ENCODE data around the gene TM4SF4. TPM values are rescaled to one million over a fixed set of nuclear protein-coding genes. Genes with fewer than 3 reads are reported as not detected.

Gene TM4SF4
- total and polyA plus RNA-seq, 2 of the 8 experiments (the other 6 are each of a cell fraction or from before 2014, with no cell fraction given), result not detected

GRCh38 chr3:149481491-149481890 is 7.0 kb downstream of the TM4SF4 start:
- H4K91ac ChIP-seq (replicated peaks; ENCODE audit: insufficient read length, low read length), result no peak overlapping the region
- no peak overlapping the region for H2BK5ac ChIP-seq (ENCODE audit: low read depth, low read length)
- no peak overlapping the region for H2AK5ac ChIP-seq (ENCODE audit: low read depth, low read length)
- H4K20me1 ChIP-seq (replicated peaks in 1 of 2; ENCODE audit: control insufficient read depth in 1 of 2, insufficient read depth in 2 of 2, low read length in 2 of 2), result no peaks in the 10 kb centered on the region
- no peaks in the 10 kb centered on the region for H3K27me3 ChIP-seq (replicated peaks in 1 of 4; ENCODE audit: control insufficient read depth in 3 of 4, extremely low read depth in 1 of 4, insufficient read depth in 3 of 4, low read length in 3 of 4)
- H3K9me3 ChIP-seq (ENCODE audit: insufficient read depth in 2 of 2, low read depth in 1 of 2, low read length in 1 of 2), result no peaks in the 10 kb centered on the region
- no peak overlapping the region for H3K27ac ChIP-seq (ENCODE audit: low read depth, low read length)
- no peaks in the 10 kb centered on the region for H3K23me2 ChIP-seq (ENCODE audit: low read depth, low read length)
- CTCF ChIA-PET (ENCODE audit: partially characterized antibody), result interaction anchor here (0.8 to 4.4 kb wide), 8 partner anchors 14 to 529 kb away, joined by 3 to 53 read pairs (median 8); no protein-coding TSS in a partner anchor
- H4K5ac ChIP-seq (ENCODE audit: insufficient read length, low read depth, low read length), result no peak overlapping the region
- no peak for DNase-seq (ENCODE audit: low read depth in 1 of 2, low spot score in 2 of 2)
- no peak overlapping the region for H2BK15ac ChIP-seq (ENCODE audit: low read length)
- 100% methylated on average over 2 of the region's 2 CpGs; no CpG with 5 or more reads in 1 of the 2 experiments for WGBS, 2 experiments (ENCODE audit: extremely low coverage in 1 of 2, insufficient coverage in 1 of 2, insufficient read length in 1 of 2, insufficient replicate concordance in 2 of 2, low coverage in 1 of 2, low lambda C conversion rate in 2 of 2, missing lambda C conversion rate in 1 of 2)
- no peaks in the 10 kb centered on the region for H3K79me2 ChIP-seq (ENCODE audit: control insufficient read depth in 1 of 2, insufficient read depth in 2 of 2, low read length in 2 of 2)
- H3K14ac ChIP-seq (ENCODE audit: insufficient read length), result no peak overlapping the region
- no peaks in the 10 kb centered on the region for H3K4me1 ChIP-seq (replicated peaks in 1 of 4; ENCODE audit: control insufficient read depth in 3 of 4, insufficient read depth in 4 of 4, low read length in 3 of 4)
- H3K79me1 ChIP-seq (ENCODE audit: low read depth, low read length), result no peaks in the 10 kb centered on the region
- no peaks in the 10 kb centered on the region for H3K36me3 ChIP-seq (ENCODE audit: control insufficient read depth in 2 of 4, insufficient read depth in 4 of 4, low read length in 3 of 4)
- FAIRE-seq, result no peak
- no peak overlapping the region for H3K4me3 ChIP-seq (ENCODE audit: extremely low read depth in 1 of 4, insufficient read depth in 2 of 4, low read depth in 3 of 4, low read length in 4 of 4)
- H3K56ac ChIP-seq (replicated peaks; ENCODE audit: insufficient read length, low read depth, low read length), result no peak overlapping the region
- H3K23ac ChIP-seq (ENCODE audit: insufficient read length), result no peak overlapping the region
- no peak overlapping the region for H3K4ac ChIP-seq (replicated peaks; ENCODE audit: insufficient read length, low read depth, low read length)
- no peak overlapping the region for H2AFZ ChIP-seq (ENCODE audit: low read length)
- no peak overlapping the region for H3K18ac ChIP-seq (ENCODE audit: extremely low read depth, low read length)
- H2BK120ac ChIP-seq (replicated peaks; ENCODE audit: low read depth, low read length), result no peak overlapping the region
- no peak overlapping the region for H4K8ac ChIP-seq (ENCODE audit: extremely low read depth, insufficient read depth, low read length)
- POLR2A ChIA-PET (ENCODE audit: partially characterized antibody), result no interaction called here
- no peak overlapping the region for H3K4me2 ChIP-seq (ENCODE audit: insufficient read depth in 1 of 2, low read depth in 2 of 2, low read length in 2 of 2)
- no peak overlapping the region for H2BK12ac ChIP-seq (ENCODE audit: low read depth, low read length)
- H3K9ac ChIP-seq (replicated peaks in 1 of 4; ENCODE audit: extremely low read depth in 1 of 4, low read depth in 3 of 4, low read length in 3 of 4), result no peak overlapping the region
- H2BK20ac ChIP-seq (ENCODE audit: low read length), result no peak overlapping the region
- no peak for TF ChIP-seq KDM1A (IDR thresholded peaks at IDR 0.05; ENCODE audit: borderline replicate concordance, low read length)
- no peak for TF ChIP-seq SAP30 (IDR thresholded peaks at IDR 0.05; ENCODE audit: insufficient read depth, insufficient replicate concordance, low read length)
- no peak for TF ChIP-seq SIX5 (IDR thresholded peaks at IDR 0.05; ENCODE audit: low read depth, low read length)
- no peak for TF ChIP-seq EP300 (IDR thresholded peaks at IDR 0.05; ENCODE audit: borderline replicate concordance in 1 of 2, low read depth in 2 of 2, low read length in 2 of 2)
- TF ChIP-seq SP1 (IDR thresholded peaks at IDR 0.05; ENCODE audit: low read depth, low read length), result no peak
- no peak for TF ChIP-seq RAD21 (IDR thresholded peaks at IDR 0.05 in 1 of 2, conservative IDR thresholded peaks at IDR 0.05 in 1 of 2; ENCODE audit: low read depth in 2 of 2, low read length in 2 of 2)
- no peak for TF ChIP-seq TEAD4 (IDR thresholded peaks at IDR 0.05; ENCODE audit: low read depth, low read length)
- no peak for TF ChIP-seq SRF (IDR thresholded peaks at IDR 0.05; ENCODE audit: low read depth, low read length)

All from H1 (cell line).